Muscle layer of colon (tissue), 2 donors: ENCODE data around the gene CRIP1.

Source experiments
- H3K27ac ChIP-seq: one replicate; pipeline ENCODE4 v1.7.0; 2013; ENCODE audit warnings: low read depth, mild to moderate bottlenecking, low read length, moderate library complexity
- H3K27me3 ChIP-seq, 2 donors: one replicate each; pipeline ENCODE4 v1.7.0; 2013; ENCODE audit warnings: low read length in 2 of 2, mild to moderate bottlenecking in 2 of 2; ENCODE audit not compliant: insufficient read depth in 2 of 2, control insufficient read depth in 1 of 2
- H3K36me3 ChIP-seq: one replicate; pipeline ENCODE4 v1.7.0; 2013; ENCODE audit warnings: mild to moderate bottlenecking, low read length; ENCODE audit not compliant: insufficient read depth
- H3K4me1 ChIP-seq: one replicate; pipeline ENCODE4 v1.7.0; 2013; ENCODE audit warnings: mild to moderate bottlenecking, low read length; ENCODE audit not compliant: insufficient read depth
- H3K4me3 ChIP-seq, 2 donors: one replicate each; pipeline ENCODE4 v1.7.0; 2013; ENCODE audit warnings: low read length in 2 of 2, low read depth in 1 of 2, mild to moderate bottlenecking in 1 of 2, moderate library complexity in 1 of 2
- H3K9ac ChIP-seq: one replicate; pipeline ENCODE4 v1.7.0; 2013; ENCODE audit warnings: low read length
- H3K9me3 ChIP-seq: one replicate; pipeline ENCODE4 v1.7.0; 2013; ENCODE audit warnings: mild to moderate bottlenecking, low read length
- donor health status: abdominal sarcoma.
- donor health status: Adenocarcinoma of cecum.

The CRIP1 gene

DNA sequence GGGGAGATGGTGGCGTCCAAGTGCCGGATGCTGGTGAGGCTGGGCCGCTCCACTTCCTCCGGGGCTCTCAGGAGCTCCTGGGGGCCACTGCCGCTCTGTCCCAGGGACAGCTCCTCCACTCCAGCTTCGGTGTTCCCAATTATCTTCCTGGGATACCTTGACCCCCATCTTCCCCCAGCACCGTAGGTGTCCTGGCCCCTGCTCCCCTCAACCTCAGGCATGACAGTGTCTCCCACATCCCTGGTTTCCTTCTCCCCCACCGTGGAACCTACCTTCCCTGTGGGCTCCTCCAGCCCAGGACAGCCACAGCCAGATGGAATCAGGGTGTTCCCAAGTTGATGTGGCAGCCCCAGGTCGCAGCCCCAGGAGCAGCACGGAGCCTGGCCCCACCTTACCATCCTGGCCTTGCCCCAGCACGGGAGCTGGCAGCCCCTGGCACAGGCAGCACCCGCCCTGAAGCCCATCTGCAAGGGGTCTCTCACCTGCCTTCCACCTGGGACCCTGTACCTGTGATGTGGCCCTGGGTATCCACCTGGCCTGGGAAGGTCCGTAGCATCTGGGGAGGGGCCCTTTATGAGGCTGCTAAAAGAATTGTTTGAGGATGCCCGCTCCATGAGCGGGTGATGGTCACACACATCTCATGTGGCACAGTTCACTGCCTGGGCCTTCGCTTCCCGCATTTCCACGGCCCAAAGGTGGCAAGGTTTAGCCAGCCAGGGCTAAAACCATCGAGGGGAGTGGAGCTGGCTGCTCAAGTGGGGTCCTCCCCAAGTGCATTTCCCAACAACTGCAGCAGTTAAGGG is 43.8 kb downstream of the CRIP1 start:
- H3K9ac ChIP-seq = no peak overlapping the region
- H3K4me3 ChIP-seq = no peak overlapping the region
- no peaks in the 10 kb centered on the region for H3K36me3 ChIP-seq
- H3K27ac ChIP-seq = no peak overlapping the region
- H3K27me3 ChIP-seq = peaks cover 0 to 25% of the 10 kb centered on the region in 2 donors
- peaks cover 4% of the 10 kb centered on the region for H3K4me1 ChIP-seq
- H3K9me3 ChIP-seq = no peaks in the 10 kb centered on the region

DNA sequence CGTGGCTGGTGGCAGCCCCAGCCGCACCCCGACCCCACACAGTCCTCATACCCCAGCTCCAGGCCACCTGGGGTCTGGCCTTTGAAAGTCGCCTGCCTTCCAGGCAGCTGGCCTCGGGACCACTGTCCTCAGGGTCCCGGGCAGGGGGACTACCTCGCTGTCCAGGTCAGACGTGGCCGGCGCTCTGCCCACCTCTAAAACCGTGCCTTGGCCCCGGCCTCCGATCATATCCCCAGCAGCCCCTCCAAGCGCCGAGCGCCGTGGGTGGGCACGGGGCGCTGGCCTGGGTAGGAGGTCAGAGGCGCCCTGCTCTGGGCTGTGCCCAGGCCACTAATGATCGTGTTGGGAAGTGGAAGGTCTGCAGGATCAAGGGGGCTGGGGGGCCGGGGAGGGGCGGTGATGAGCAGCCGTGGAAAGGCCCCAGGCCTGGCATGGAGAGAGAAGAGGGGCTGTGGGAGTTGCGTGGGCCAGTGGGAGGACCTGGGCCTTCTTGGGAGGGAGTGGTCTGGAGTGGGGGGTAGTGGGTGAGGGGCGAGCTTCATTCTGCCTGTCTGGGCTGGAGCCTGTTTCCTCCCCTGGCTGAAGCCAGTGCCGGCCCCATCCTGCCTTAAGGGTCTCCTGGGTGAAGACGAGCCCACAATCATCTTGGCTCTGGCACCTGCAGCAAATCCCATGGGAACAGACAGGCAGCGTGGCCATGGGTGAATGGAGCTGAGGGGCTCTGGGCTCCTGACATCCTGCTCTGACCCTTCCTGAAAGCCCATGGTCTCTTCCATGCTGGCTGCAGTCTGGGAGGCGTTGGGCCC is 44.6 kb downstream of the CRIP1 start:
- Histone ChIP-seq H3K4me1 (peaks cover 4% of the 10 kb centered on the region), H3K27me3 (peaks cover 0 to 25% of the 10 kb centered on the region in 2 donors), H3K9ac (no peak overlapping the region), H3K27ac (no peak overlapping the region), H3K36me3 (no peaks in the 10 kb centered on the region), H3K9me3 (no peaks in the 10 kb centered on the region), H3K4me3 (no peak overlapping the region)

DNA sequence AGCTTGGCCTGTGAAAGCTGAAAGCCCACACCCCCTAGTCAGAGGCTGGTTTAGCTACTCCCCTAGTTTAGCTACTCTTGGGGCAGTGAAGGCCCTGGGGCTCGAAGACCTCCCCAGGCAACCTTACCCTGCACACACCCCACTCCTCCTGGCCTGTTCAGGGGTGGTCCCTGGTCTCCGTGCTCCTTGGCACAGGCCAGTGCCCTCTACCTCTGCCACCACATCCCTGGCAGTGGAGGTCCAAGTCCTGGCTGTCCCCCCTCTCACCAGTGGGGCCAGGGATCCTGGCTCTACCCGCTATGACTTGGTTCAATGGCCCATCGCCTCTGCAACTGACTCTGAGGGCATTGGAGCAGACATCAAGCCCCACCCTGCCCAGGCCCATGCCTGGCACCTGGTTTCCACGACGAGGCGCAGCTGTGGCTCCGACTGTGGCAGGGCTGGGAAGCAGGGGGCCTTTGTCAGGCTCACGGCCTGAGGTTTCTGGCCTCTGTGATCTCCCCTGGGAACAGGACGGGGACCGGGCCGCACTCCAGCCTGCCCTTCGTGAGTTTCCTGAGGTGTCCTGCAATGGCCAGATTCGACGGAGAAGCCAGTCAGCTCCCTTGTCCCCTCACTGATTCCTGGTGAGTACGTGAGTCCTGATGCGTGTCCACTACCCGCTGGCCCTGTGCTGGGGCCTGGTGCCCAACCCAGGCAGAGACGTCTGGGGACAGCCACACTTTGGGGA is 45.4 kb downstream of the CRIP1 start:
- Histone ChIP-seq H3K36me3 (no peaks in the 10 kb centered on the region), H3K4me3 (no peak overlapping the region), H3K9ac (no peak overlapping the region), H3K27me3 (peaks cover 2 to 24% of the 10 kb centered on the region in 2 donors), H3K9me3 (no peaks in the 10 kb centered on the region), H3K4me1 (peaks cover 4% of the 10 kb centered on the region), H3K27ac (no peak overlapping the region)

DNA sequence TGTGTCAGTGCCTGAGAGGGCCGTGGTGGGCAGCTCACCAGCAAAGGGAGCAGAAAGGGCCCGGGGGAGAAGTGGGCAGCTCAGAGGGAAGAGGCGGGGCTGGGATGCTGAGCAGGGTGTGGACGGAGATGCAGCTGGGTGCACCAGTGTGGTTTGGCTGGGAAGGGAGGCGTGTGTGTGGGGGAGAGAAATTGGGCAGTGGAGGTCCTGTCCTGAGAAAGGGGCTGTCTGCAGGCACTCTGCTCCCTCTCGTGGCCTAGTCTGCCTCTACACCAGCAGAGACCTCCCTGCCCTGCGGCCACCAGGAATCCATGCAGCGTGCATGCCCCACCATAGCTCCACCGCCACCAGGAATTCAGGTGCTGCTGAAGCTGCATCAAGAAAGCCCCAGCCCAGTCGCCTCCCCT is 46.1 kb downstream of the CRIP1 start:
- Histone ChIP-seq H3K9me3 (no peaks in the 10 kb centered on the region), H3K4me3 (no peak overlapping the region), H3K36me3 (no peaks in the 10 kb centered on the region), H3K27me3 (peaks cover 9 to 24% of the 10 kb centered on the region in 2 donors), H3K4me1 (peaks cover 3% of the 10 kb centered on the region), H3K27ac (no peak overlapping the region), H3K9ac (no peak overlapping the region)

DNA sequence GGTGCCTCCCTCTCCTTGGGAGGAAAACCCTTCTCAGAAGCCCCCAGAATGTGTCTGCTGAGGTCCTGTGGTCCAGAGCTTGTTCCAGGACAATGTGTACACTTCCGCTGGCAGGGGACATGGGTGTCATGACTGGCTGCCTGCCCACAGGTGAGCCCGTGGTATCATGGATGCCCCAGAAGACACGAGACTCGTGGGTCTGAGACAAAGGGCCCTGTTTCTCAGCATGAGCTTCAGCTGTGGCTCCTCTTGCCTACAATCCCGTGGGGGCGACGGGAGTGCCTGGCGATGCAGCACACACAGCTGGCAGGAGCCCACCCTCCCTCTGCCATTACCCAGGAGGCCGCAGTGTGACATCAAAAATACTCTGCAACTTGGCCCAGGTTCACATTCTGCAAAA is 46.7 kb downstream of the CRIP1 start:
- H3K4me3 ChIP-seq = no peak overlapping the region
- H3K9me3 ChIP-seq = no peaks in the 10 kb centered on the region
- peaks cover 10 to 25% of the 10 kb centered on the region in 2 donors for H3K27me3 ChIP-seq
- H3K36me3 ChIP-seq = no peaks in the 10 kb centered on the region
- H3K9ac ChIP-seq = no peak overlapping the region
- no peaks in the 10 kb centered on the region for H3K4me1 ChIP-seq
- no peak overlapping the region for H3K27ac ChIP-seq

DNA sequence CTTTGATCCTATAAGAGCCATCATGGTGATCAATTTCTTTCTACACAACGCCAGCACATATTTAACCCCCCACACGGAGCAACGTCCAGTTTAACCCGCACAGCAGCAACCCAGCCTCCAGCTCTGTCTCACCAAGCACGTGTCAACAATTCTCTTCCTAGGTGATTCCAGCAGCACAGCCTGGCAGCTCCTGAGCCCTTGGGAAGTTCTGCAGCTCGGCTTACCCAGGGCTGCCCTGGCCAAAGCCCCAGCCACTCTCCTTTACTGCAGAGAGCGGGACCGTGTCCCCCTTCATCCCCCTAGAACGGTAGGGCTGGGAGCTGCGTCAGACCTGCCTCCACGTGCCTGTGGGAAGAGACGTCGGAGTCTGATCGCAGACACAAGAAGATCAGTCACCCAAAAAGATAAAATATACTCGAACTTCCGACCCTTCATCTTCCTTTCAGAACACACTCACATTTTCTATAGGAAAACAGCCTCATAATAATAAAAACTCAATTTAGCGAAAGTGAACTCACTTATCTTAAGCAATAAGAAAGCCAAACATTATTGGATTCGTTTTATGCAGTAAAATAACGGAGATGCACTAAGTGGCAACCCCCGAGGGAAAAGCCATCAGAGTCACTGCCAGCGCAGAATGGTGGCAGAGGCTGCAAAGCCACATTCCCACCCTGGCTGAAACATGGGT is 47.3 kb downstream of the CRIP1 start:
- no peaks in the 10 kb centered on the region for H3K9me3 ChIP-seq
- H3K27me3 ChIP-seq = peaks cover 10 to 25% of the 10 kb centered on the region in 2 donors
- no peak overlapping the region for H3K9ac ChIP-seq
- no peak overlapping the region for H3K4me3 ChIP-seq
- no peaks in the 10 kb centered on the region for H3K4me1 ChIP-seq
- no peaks in the 10 kb centered on the region for H3K36me3 ChIP-seq
- no peak overlapping the region for H3K27ac ChIP-seq

DNA sequence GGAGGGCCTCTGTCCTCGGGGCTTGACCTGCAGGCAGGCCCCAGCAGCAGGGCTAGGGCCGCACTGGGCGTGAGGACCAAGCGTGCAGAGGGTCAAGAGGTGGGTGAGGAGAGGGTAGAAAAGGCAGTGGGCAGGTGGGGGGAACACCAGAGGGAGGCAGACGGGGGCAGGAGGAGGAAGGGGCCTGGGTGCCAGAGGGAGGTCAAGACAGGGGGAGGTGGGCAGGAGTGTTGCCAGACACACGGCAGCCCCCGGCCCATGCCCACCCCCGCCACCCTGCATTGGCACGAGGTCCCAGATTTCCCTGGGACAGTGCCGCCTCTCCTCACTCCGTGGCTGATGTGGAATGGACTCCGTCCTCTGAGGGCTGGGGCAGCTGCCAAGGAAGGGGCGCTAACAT is 47.9 kb downstream of the CRIP1 start:
- no peaks in the 10 kb centered on the region for H3K9me3 ChIP-seq
- peaks cover 10 to 20% of the 10 kb centered on the region in 2 donors for H3K27me3 ChIP-seq
- no peaks in the 10 kb centered on the region for H3K36me3 ChIP-seq
- no peak overlapping the region for H3K9ac ChIP-seq
- no peak overlapping the region for H3K27ac ChIP-seq
- H3K4me1 ChIP-seq = no peaks in the 10 kb centered on the region
- H3K4me3 ChIP-seq = no peak overlapping the region

DNA sequence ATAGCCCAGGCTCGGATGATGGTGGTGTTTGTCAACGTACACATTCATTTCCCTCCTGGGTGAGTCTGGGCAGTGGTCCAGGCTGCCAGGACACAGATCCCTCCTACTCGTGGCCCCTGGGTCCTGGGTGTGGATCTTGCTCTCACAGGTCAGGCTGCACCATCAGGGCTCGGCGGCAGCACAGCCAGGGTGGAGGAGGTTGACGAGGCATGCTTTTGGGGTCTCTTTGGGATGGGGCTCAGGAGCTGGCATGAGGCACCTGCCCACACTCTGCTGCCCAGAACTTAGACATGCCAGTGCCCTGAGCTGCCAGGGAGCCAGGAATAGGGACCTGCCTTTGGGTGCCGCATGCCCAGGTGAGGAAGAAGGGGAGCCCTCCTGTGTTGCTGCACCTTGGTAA is 49.4 kb downstream of the CRIP1 start:
- Histone ChIP-seq H3K27me3 (peaks cover 10 to 14% of the 10 kb centered on the region in 2 donors), H3K36me3 (no peaks in the 10 kb centered on the region), H3K4me3 (no peak overlapping the region), H3K4me1 (no peaks in the 10 kb centered on the region), H3K9ac (no peak overlapping the region), H3K27ac (no peak overlapping the region), H3K9me3 (no peaks in the 10 kb centered on the region)

DNA sequence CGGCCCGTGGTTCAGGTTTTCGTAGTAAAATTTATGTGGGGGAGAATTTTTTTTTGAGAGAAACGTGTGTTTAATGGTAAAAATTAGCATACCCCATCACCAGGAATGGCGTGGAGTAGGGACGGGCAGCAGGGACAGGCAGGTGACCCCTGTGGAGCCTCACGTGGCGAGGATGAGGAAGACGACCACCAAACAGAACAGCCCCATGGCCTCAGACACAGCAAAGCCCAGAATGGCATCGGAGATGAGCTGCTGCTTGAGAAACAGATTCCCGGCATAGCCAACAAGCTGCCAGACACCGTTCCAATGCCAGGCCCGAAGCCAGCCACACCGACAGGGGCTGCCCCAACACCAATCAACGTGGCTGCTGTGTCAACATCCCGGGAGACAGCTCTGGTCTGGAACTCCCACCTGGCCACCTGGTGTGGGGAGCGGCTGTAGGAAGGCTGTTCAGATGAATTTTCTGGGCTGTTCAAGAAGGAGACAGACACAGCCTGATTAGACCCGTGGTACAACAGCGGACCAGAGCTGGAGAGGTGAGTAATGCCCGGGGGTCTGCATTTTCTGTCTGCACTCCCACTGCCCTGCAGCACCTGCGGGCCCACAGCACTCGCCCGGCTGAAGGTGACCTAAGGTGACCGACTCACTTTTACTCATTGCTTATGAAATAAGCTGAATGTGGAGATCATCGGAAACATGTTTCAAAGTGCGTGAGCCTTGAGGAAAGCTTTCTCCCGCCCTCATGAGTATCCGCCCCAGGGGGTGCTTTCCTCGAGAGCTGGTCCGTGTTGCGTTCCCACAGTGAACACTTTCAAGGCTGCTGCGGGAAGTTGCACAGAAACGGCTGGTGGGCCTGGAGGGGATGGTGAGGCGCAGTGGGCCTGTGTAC is 50.2 kb downstream of the CRIP1 start:
- Histone ChIP-seq H3K4me1 (no peaks in the 10 kb centered on the region), H3K9ac (no peak overlapping the region), H3K27me3 (peaks cover 10 to 14% of the 10 kb centered on the region in 2 donors), H3K36me3 (no peaks in the 10 kb centered on the region), H3K4me3 (no peak overlapping the region), H3K27ac (no peak overlapping the region), H3K9me3 (no peaks in the 10 kb centered on the region)
